ENCODE data around the gene ZNRF1. TPM values are rescaled to one million over a fixed set of nuclear protein-coding genes. Genes with fewer than 3 reads are reported as not detected.

ZNRF1 gene
- total RNA-seq, 1 experiment from 2014 or later: 48.2 TPM

- Histone ChIP-seq H3K36me3 (ENCODE audit: control insufficient read depth in 1 of 2, insufficient read depth in 2 of 2, low read length in 2 of 2) (no peaks in the 10 kb centered on the region), H3K4me1 (ENCODE audit: control insufficient read depth in 1 of 2, insufficient read depth in 2 of 2, low read length in 2 of 2) (peaks cover 10 to 14% of the 10 kb centered on the region in 2 experiments; a peak in 3 of 4 replicates), H3K79me2 (ENCODE audit: insufficient read depth, low read length) (peaks cover 73% of the 10 kb centered on the region), H3K27ac (ENCODE audit: low read depth, low read length) (no peak overlapping the region), H3K4me3 (replicated peaks in 1 of 2; ENCODE audit: low read depth in 1 of 2, low read length in 2 of 2) (no peak overlapping the region), H4K20me1 (ENCODE audit: insufficient read depth) (no peaks in the 10 kb centered on the region), H2AFZ (ENCODE audit: low read depth, low read length, poor library complexity, severe bottlenecking) (no peak overlapping the region), H3K27me3 (ENCODE audit: insufficient read depth, low read length) (no peaks in the 10 kb centered on the region), H3K9me2 (ENCODE audit: insufficient read depth) (no peaks in the 10 kb centered on the region), H3K9me3 (ENCODE audit: control insufficient read depth in 1 of 2, insufficient read depth in 1 of 2, low read depth in 1 of 2, low read length in 2 of 2) (no peaks in the 10 kb centered on the region), H3K9ac (ENCODE audit: low read length) (no peak overlapping the region), H3K4me2 (ENCODE audit: low read length) (no peak overlapping the region)
- BruUV-seq (replicated peaks): no TSS peak
- TF ChIP-seq REST (IDR thresholded peaks at IDR 0.05; ENCODE audit: low read depth) (no peak), CTCF (IDR thresholded peaks at IDR 0.05 in 2 of 3, conservative IDR thresholded peaks at IDR 0.05 in 1 of 3; ENCODE audit: borderline replicate concordance in 1 of 3, insufficient read depth in 1 of 3, low read depth in 2 of 3, low read length in 2 of 3) (no peak), ZNF274 (IDR thresholded peaks at IDR 0.05; ENCODE audit: low read depth, low read length) (no peak), ELF1 (IDR thresholded peaks at IDR 0.05; ENCODE audit: borderline replicate concordance, low read depth) (no peak), EZH2phosphoT487 (IDR thresholded peaks at IDR 0.05; ENCODE audit: borderline replicate concordance) (no peak), POLR2AphosphoS5 (IDR thresholded peaks at IDR 0.05; ENCODE audit: low read depth, low read length) (no peak)
- ATAC-seq (no peak), DNase-seq (ENCODE audit: low read depth, low spot score) (no peak)
- ChIA-PET POLR2A (no interaction called here), RAD21 (ENCODE audit: low non-redundant PET in 1 of 2, low total read pairs in 2 of 2, uncharacterized antibody in 2 of 2, unreplicated experiment in 2 of 2) (no interaction called here), CTCF (no interaction called here)
- intact Hi-C loops (cut with micrococcal nuclease): no loop called here
Measured at GRCh38 chr16:75045424-75045823, 46.6 kb downstream of the ZNRF1 start.
